ENCODE measurements around the gene VSIG10. TPM values are rescaled to one million over a fixed set of nuclear protein-coding genes. Genes with fewer than 3 reads are reported as not detected.

The VSIG10 gene
- total RNA-seq, 2 experiments from 2014 or later: 4.2 to 5.3 TPM

DNA sequence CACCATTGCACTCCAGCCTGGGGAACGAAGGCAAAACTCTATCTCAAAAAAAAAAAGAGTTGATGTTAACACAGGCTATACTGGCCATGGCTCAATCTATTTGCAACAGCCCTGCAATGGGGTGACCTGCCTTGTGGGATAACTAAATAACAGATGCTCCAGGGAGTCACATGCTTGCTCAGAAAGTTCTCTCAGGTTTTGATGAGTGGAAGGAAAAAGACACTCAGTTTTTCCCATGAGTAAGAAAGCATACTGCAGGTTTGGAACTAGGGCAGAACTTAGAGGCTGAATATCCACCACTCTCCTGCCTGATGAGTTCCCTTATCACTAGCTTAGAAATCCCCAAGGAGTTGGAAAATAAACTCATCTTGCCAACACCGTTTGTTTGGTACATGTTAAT is 59.7 kb downstream of the VSIG10 start:
- ChIA-PET POLR2A (interaction anchor here (0.7 to 3.5 kb wide), 7 partner anchors 8 to 101 kb away, joined by 3 to 15 read pairs (median 7); partner anchors contain the start of genes RFC5 and WSB2), CTCF (interaction anchor here (1.2 to 2.0 kb wide), 4 partner anchors 9 to 20 kb away, joined by 3 to 17 read pairs (median 7); no protein-coding TSS in a partner anchor)
- Mint-ChIP-seq H3K4me1 (ENCODE audit: low read depth) (peaks cover 37% of the 10 kb centered on the region), H3K27ac (peak overlapping the region; percentile 82), H3K4me3 (no peak overlapping the region), H3K27me3 (no peaks in the 10 kb centered on the region), H3K36me3 (ENCODE audit: low read depth) (peaks cover 56% of the 10 kb centered on the region), H3K9me3 (no peaks in the 10 kb centered on the region)
- peak; percentile 20 for ATAC-seq
- intact Hi-C loops (cut with micrococcal nuclease): no loop called here
- TF ChIP-seq, protein P1, sequence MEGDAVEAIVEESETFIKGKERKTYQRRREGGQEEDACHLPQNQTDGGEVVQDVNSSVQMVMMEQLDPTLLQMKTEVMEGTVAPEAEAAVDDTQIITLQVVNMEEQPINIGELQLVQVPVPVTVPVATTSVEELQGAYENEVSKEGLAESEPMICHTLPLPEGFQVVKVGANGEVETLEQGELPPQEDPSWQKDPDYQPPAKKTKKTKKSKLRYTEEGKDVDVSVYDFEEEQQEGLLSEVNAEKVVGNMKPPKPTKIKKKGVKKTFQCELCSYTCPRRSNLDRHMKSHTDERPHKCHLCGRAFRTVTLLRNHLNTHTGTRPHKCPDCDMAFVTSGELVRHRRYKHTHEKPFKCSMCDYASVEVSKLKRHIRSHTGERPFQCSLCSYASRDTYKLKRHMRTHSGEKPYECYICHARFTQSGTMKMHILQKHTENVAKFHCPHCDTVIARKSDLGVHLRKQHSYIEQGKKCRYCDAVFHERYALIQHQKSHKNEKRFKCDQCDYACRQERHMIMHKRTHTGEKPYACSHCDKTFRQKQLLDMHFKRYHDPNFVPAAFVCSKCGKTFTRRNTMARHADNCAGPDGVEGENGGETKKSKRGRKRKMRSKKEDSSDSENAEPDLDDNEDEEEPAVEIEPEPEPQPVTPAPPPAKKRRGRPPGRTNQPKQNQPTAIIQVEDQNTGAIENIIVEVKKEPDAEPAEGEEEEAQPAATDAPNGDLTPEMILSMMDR (IDR thresholded peaks at IDR 0.05): no peak
- DNase-seq: no peak

GRCh38 chr12:118042091-118042490 is 61.7 kb downstream of the VSIG10 start:
- DNase-seq (no peak), ATAC-seq (no peak)
- ChIA-PET POLR2A (no interaction called here), CTCF (no interaction called here)
- H3K4me1 Mint-ChIP-seq (ENCODE audit: low read depth): peaks cover 44% of the 10 kb centered on the region
- no peaks in the 10 kb centered on the region for H3K27me3 Mint-ChIP-seq
- no peaks in the 10 kb centered on the region for H3K9me3 Mint-ChIP-seq
- peaks cover 63% of the 10 kb centered on the region for H3K36me3 Mint-ChIP-seq (ENCODE audit: low read depth)
- no peak overlapping the region for H3K4me3 Mint-ChIP-seq
- peak overlapping the region; percentile 70 for H3K27ac Mint-ChIP-seq
- intact Hi-C loops (cut with micrococcal nuclease): no loop called here
- TF ChIP-seq, protein P1 (IDR thresholded peaks at IDR 0.05): no peak

DNA sequence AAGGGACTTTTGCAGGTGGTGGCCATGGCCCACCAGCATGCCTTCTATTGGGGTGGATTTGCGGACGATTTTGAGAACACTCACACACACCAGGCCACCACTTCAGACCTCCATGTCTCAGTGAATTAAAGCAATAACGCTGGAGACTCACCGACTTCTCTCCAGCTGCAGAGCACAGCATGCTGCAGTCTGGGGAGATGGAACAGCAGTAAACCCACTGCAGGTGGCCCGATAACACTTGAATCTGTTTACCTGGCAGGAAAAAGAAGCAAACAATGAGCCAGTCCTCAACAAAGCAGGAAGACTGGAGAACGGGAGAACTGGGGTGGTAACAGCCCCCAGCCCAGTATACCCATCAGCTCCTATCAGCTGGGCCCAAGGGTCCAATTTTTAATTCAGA is 65.7 kb downstream of the VSIG10 start:
- no peak for ATAC-seq
- H3K4me1 Mint-ChIP-seq (ENCODE audit: low read depth): peaks cover 49% of the 10 kb centered on the region
- H3K27me3 Mint-ChIP-seq: no peaks in the 10 kb centered on the region

DNA sequence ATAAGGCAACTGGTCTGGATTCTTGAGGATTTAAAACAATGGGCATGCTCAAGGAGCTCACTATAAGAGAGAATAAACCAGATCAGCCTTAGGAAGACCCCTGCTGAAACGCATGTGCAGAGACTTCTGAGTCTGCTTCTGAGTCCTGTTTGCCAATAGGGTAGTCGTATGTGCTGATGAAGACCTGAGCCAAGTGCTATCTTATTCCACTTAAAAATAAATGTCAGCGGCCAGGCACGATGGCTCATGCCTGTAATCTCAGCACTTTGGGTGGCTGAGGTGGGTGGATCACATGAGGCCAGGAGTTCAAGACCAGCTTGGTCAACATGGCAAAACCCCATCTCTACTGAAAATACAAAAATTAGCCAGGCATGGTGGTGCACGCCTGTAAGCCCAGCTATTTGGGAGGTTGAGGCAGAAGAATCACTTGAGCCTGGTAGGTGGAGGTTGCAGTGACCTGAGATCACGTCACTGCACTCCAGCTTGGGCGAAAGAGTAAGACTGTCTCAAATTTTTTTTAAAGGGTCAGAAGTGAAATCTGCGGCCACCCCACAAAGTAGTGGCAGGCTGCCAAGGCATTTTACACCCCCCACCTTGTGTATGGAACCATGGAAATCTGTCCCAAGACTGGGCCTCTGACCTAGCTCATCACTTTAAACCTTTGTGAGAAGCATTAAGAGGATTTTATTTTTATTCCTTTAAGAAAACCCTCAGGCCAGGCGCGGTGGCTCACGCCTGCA is 67.0 kb downstream of the VSIG10 start:
- POLR2A ChIA-PET: interaction anchor here (0.7 to 3.4 kb wide), 5 partner anchors 8 to 100 kb away, joined by 3 to 16 read pairs (median 11); partner anchors contain the start of gene PEBP1
- Mint-ChIP-seq H3K4me1 (ENCODE audit: low read depth) (peaks cover 49% of the 10 kb centered on the region), H3K36me3 (ENCODE audit: low read depth) (peaks cover 71% of the 10 kb centered on the region), H3K4me3 (no peak overlapping the region), H3K27me3 (no peaks in the 10 kb centered on the region), H3K27ac (peak overlapping the region; percentile 91), H3K9me3 (peaks cover 8% of the 10 kb centered on the region)
- DNase-seq: no peak
- ATAC-seq: no peak
- CTCF ChIA-PET: interaction anchor here (1.1 to 2.0 kb wide), 7 partner anchors 9 to 1630 kb away, joined by 3 to 11 read pairs (median 3); no protein-coding TSS in a partner anchor
- TF ChIP-seq, protein P1 (IDR thresholded peaks at IDR 0.05): no peak
- intact Hi-C loops (cut with micrococcal nuclease): no loop called here

More for the DNA sequence above, 65.7 kb downstream of the VSIG10 start:
- TF ChIP-seq, protein P1 (IDR thresholded peaks at IDR 0.05): no peak
- ChIA-PET CTCF (interaction anchor here (1.4 kb wide), 1 partner anchor 17 kb away, joined by 3 read pairs; no protein-coding TSS in a partner anchor), POLR2A (interaction anchor here (1.3 kb wide), 1 partner anchor 10 kb away, joined by 5 read pairs; no protein-coding TSS in a partner anchor)
- Mint-ChIP-seq H3K4me3 (no peak overlapping the region), H3K27ac (peak overlapping the region; percentile 45), H3K9me3 (peaks cover 8% of the 10 kb centered on the region), H3K36me3 (ENCODE audit: low read depth) (peaks cover 76% of the 10 kb centered on the region)
- DNase-seq: no peak
- intact Hi-C loops (cut with micrococcal nuclease): no loop called here

Data from activated CD8-positive, alpha-beta T cell treated with anti-CD3 and anti-CD28 coated beads for 36 hours (primary cell).